Stimulated activated CD4-positive, alpha-beta T cell treated with anti-CD3 and anti-CD28 coated beads, TNF-alpha, amount 100 ng/mL, for 24 hours (primary cell): ENCODE results near the gene C17orf113.

Experiments used
- DNase-seq, 3 experiments: peaks; one replicate each; pipeline ENCODE4 v3.0.0-alpha.2; 2020; ENCODE audit warnings: low read depth in 3 of 3

C17orf113 gene

GRCh38 chr17:42050393-42051012, at the start of gene C17orf113:
Gene C17orf113 (minus strand): TSS chr17:42050601. CDS start chr17:42043376, 7,225 bp downstream.
- peak in 2 of 3 experiments; percentile 9 to 34 for DNase-seq

- DNase-seq, result no peak
Measured at GRCh38 chr17:42098730-42099399, 48.5 kb upstream of the C17orf113 start.

- DNase-seq, result peak in 2 of 3 experiments; percentile 27 to 44
Measured at GRCh38 chr17:42097691-42098631, 47.6 kb upstream of the C17orf113 start, which contains the start of gene ZNF385C. Gene ZNF385C (minus strand): TSS chr17:42098473. CDS start chr17:42063056, 35,417 bp downstream.

GRCh38 chr17:42096360-42097111, 46.1 kb upstream of the C17orf113 start:
- no peak for DNase-seq

GRCh38 chr17:42094375-42095069, 44.1 kb upstream of the C17orf113 start:
- DNase-seq, result no peak

GRCh38 chr17:42092939-42093338, 42.5 kb upstream of the C17orf113 start:
- DNase-seq, result no peak

- DNase-seq, result no peak
Measured at GRCh38 chr17:42090964-42091790, 40.8 kb upstream of the C17orf113 start.

- no peak for DNase-seq
Measured at GRCh38 chr17:42088736-42089135, 38.3 kb upstream of the C17orf113 start.

GRCh38 chr17:42087736-42088705, 37.6 kb upstream of the C17orf113 start:
- DNase-seq, result no peak

- no peak for DNase-seq
Measured at GRCh38 chr17:42087042-42087701, 36.8 kb upstream of the C17orf113 start.

GRCh38 chr17:42081516-42082129, 31.2 kb upstream of the C17orf113 start:
- DNase-seq, result no peak

GRCh38 chr17:42079541-42079940, 29.1 kb upstream of the C17orf113 start:
- no peak for DNase-seq

- no peak for DNase-seq
Measured at GRCh38 chr17:42078396-42079043, 28.1 kb upstream of the C17orf113 start.

- DNase-seq, result no peak
Measured at GRCh38 chr17:42077755-42078154, 27.4 kb upstream of the C17orf113 start.

- no peak for DNase-seq
Measured at GRCh38 chr17:42076797-42077559, 26.6 kb upstream of the C17orf113 start.

GRCh38 chr17:42075789-42076188, 25.4 kb upstream of the C17orf113 start:
- no peak for DNase-seq
